Neural crest cell (in vitro differentiated cells): ENCODE measurements around the gene GSPT1. TPM values are rescaled to one million over a fixed set of nuclear protein-coding genes. Genes with fewer than 3 reads are reported as not detected.

Experiments
- DNase-seq: peaks from one replicate; pipeline ENCODE4 v3.0.0; 2021; ENCODE audit warnings: low read depth, mixed read lengths, low spot score
- H3K27ac Mint-ChIP-seq: one replicate; pipeline ENCODE4 v1.8.0; 2021; ENCODE audit warnings: mild to moderate bottlenecking, mixed read lengths; ENCODE audit not compliant: unreplicated experiment
- H3K27me3 Mint-ChIP-seq: 2 replicates; pipeline ENCODE4 v1.8.0; 2021; ENCODE audit warnings: low read depth, mild to moderate bottlenecking, mixed read lengths
- H3K36me3 Mint-ChIP-seq: 2 replicates; pipeline ENCODE4 v1.8.0; 2021; ENCODE audit warnings: low read depth, mild to moderate bottlenecking, mixed read lengths
- H3K4me1 Mint-ChIP-seq: 2 replicates; pipeline ENCODE4 v1.8.0; 2021; ENCODE audit warnings: mixed read lengths
- H3K4me3 Mint-ChIP-seq: one replicate; pipeline ENCODE4 v1.8.0; 2021; ENCODE audit warnings: mild to moderate bottlenecking, mixed read lengths
- H3K9me3 Mint-ChIP-seq: 2 replicates; pipeline ENCODE4 v1.8.0; 2021; ENCODE audit warnings: mixed read lengths
- total RNA-seq: library from RNA; stranded (reverse); gene quantifications from 2 replicates; pipeline ENCODE4 v1.2.1, GENCODE V29; 2021
- TF ChIP-seq, protein P1 (sequence below): fragments of 200-600 bp; sonication (generic); conservative IDR thresholded peaks from 2 replicates; pipeline ENCODE4 v1.5.0; 2021; ENCODE audit warnings: antibody characterized with exemption, mild to moderate bottlenecking

Gene GSPT1
- total RNA-seq, 1 donor from 2014 or later: 127 TPM

GRCh38 chr16:11868412-11868980 lies 47.3 kb downstream of the GSPT1 start:
- DNase-seq: no peak
- Mint-ChIP-seq H3K36me3 (no peaks in the 10 kb centered on the region), H3K4me3 (no peak overlapping the region), H3K27me3 (no peaks in the 10 kb centered on the region), H3K27ac (no peak overlapping the region), H3K4me1 (no peaks in the 10 kb centered on the region), H3K9me3 (no peaks in the 10 kb centered on the region)
- TF ChIP-seq, protein P1, sequence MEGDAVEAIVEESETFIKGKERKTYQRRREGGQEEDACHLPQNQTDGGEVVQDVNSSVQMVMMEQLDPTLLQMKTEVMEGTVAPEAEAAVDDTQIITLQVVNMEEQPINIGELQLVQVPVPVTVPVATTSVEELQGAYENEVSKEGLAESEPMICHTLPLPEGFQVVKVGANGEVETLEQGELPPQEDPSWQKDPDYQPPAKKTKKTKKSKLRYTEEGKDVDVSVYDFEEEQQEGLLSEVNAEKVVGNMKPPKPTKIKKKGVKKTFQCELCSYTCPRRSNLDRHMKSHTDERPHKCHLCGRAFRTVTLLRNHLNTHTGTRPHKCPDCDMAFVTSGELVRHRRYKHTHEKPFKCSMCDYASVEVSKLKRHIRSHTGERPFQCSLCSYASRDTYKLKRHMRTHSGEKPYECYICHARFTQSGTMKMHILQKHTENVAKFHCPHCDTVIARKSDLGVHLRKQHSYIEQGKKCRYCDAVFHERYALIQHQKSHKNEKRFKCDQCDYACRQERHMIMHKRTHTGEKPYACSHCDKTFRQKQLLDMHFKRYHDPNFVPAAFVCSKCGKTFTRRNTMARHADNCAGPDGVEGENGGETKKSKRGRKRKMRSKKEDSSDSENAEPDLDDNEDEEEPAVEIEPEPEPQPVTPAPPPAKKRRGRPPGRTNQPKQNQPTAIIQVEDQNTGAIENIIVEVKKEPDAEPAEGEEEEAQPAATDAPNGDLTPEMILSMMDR: no peak

GRCh38 chr16:11862489-11862888 lies 53.3 kb downstream of the GSPT1 start:
- TF ChIP-seq, protein P1: no peak
- H3K9me3 Mint-ChIP-seq: no peaks in the 10 kb centered on the region
- H3K4me3 Mint-ChIP-seq: no peak overlapping the region
- H3K27me3 Mint-ChIP-seq: no peaks in the 10 kb centered on the region
- H3K27ac Mint-ChIP-seq: no peak overlapping the region
- H3K4me1 Mint-ChIP-seq: peaks cover 4% of the 10 kb centered on the region
- DNase-seq: no peak
- H3K36me3 Mint-ChIP-seq: no peaks in the 10 kb centered on the region

DNA sequence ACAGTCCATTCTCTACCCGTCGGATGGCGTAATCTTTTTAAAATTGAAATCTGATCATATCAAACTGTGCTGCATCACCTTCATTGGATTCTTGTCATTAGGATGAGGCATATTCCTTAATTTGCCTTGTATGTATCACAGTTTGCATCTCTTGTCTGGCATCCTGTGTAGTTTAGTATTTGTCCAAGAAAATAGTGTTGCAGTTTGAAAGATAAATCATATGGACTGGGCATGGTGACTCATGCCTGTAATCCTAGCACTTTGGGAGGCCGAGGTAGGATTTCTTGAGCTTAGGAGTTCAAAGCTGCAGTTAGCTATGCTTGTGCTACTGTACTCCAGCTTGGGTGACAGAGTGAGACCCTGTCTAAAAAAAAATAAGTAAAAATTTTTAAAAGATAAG lies 58.6 kb downstream of the GSPT1 start:
- Mint-ChIP-seq H3K36me3 (no peaks in the 10 kb centered on the region), H3K9me3 (no peaks in the 10 kb centered on the region), H3K27me3 (no peaks in the 10 kb centered on the region), H3K4me1 (peaks cover 12% of the 10 kb centered on the region), H3K4me3 (peak overlapping the region; percentile 44), H3K27ac (no peak overlapping the region)
- TF ChIP-seq, protein P1: no peak
- DNase-seq: no peak

- no peaks in the 10 kb centered on the region for H3K9me3 Mint-ChIP-seq
- DNase-seq: no peak
- peaks cover 35% of the 10 kb centered on the region for H3K4me1 Mint-ChIP-seq
- TF ChIP-seq, protein P1: no peak
- peaks cover 8% of the 10 kb centered on the region for H3K36me3 Mint-ChIP-seq
- no peaks in the 10 kb centered on the region for H3K27me3 Mint-ChIP-seq
- peak overlapping the region; percentile 100 for H3K4me3 Mint-ChIP-seq
- H3K27ac Mint-ChIP-seq: peak overlapping the region; percentile 95
Observed at GRCh38 chr16:11852092-11852809, 63.5 kb downstream of the GSPT1 start.

- peak within 1 kb of the TSS; percentile 100 for H3K4me3 Mint-ChIP-seq
- no peaks in the 10 kb centered on the region for H3K27me3 Mint-ChIP-seq
- peak; percentile 89 for DNase-seq
- TF ChIP-seq, protein P1: no peak
- H3K36me3 Mint-ChIP-seq: peaks cover 10% of the 10 kb centered on the region
- H3K9me3 Mint-ChIP-seq: no peaks in the 10 kb centered on the region
- peaks cover 35% of the 10 kb centered on the region for H3K4me1 Mint-ChIP-seq
- peak within 1 kb of the TSS; percentile 95 for H3K27ac Mint-ChIP-seq
Observed at GRCh38 chr16:11851294-11852091, 64.3 kb downstream of the GSPT1 start, which contains the start of gene RSL1D1. Gene RSL1D1, minus strand, starts transcription at chr16:11851542. Its CDS starts 30 bp downstream, at chr16:11851512.
